ENCODE results near the gene MAPK1.

GRCh38 chr22:21840236-21840823, 27.1 kb downstream of the MAPK1 start:
- no peak for TF ChIP-seq CTCF (IDR thresholded peaks at IDR 0.05)
- no peak for TF ChIP-seq POLR2A (IDR thresholded peaks at IDR 0.05)
- no peak for TF ChIP-seq POLR2AphosphoS5 (IDR thresholded peaks at IDR 0.05)
- no peak for TF ChIP-seq EP300 (IDR thresholded peaks at IDR 0.05)

Data from upper lobe of left lung (tissue), 4 donors.